HCT116 (cell line): ENCODE measurements around the gene ZNF446. TPM values are rescaled to one million over a fixed set of nuclear protein-coding genes. Genes with fewer than 3 reads are reported as not detected.

Experiments used
- ATAC-seq: fragments of 200-7000 bp; cut with Tn5 transposase; 2 replicates; pipeline ENCODE4 v1.9.1; 2020; ENCODE audit warnings: mild to moderate bottlenecking, moderate library complexity
- BruUV-seq: library from RNA; stranded (reverse); fragments of 400-500 nt; replicated peaks from 2 replicates; lab custom pipeline; 2021; lab: Mats Ljungman, UMichigan
- CTCF ChIA-PET: fragments of 300-600 bp; sonication (Branson Sonifier 250); formaldehyde crosslinking; loops from one replicate; lab custom pipeline; 2021; ENCODE audit warnings: antibody characterized with exemption; lab: Charles Lee
- POLR2A ChIA-PET: fragments of 300-600, 350-600 bp; sonication (Branson Sonifier 250); formaldehyde crosslinking; loops from one replicate; lab custom pipeline; 2021; ENCODE audit warnings: antibody characterized with exemption; lab: Charles Lee
- RAD21 ChIA-PET, 2 experiments: fragments of 300-600 bp; sonication (Branson Sonifier 250); formaldehyde crosslinking; loops; one replicate each; lab custom pipeline; 2023; ENCODE audit warnings: low total read pairs in 2 of 2; ENCODE audit not compliant: uncharacterized antibody in 2 of 2, unreplicated experiment in 2 of 2, low non-redundant PET in 1 of 2; lab: Charles Lee
- DNase-seq: peaks from one replicate; pipeline ENCODE4 v3.0.0-alpha.2; 2010; ENCODE audit warnings: low read depth, low spot score
- H2AFZ ChIP-seq: fragments of 200-600 bp; shearing (Covaris generic), sonication (generic); 2 replicates; pipeline ENCODE4 v1.6.1; 2017; ENCODE audit warnings: low read depth, mixed run types, mixed read lengths, antibody characterized with exemption, low read length; ENCODE audit not compliant: poor library complexity, severe bottlenecking
- H3K27ac ChIP-seq: 2 replicates; pipeline ENCODE4 v1.5.1; 2012; ENCODE audit warnings: low read depth, low read length
- H3K27me3 ChIP-seq: fragments of 200-600 bp; sonication (generic); 2 replicates; pipeline ENCODE4 v1.6.1; 2016; ENCODE audit warnings: mixed run types, low read length, mixed read lengths; ENCODE audit not compliant: insufficient read depth
- H3K36me3 ChIP-seq, 2 experiments: fragments of 200-500 bp in 1 of 2; fragments of 200-600 bp in 1 of 2; sonication (Bioruptor generic) in 1 of 2; sonication (generic) in 1 of 2; 2 replicates each; pipeline versions ENCODE4 v1.5.1 to v1.6.1; 2014 to 2016; ENCODE audit warnings: low read length in 2 of 2, inconsistent platforms in 1 of 2, mixed read lengths in 1 of 2, mixed run types in 1 of 2; ENCODE audit not compliant: insufficient read depth in 2 of 2, control insufficient read depth in 1 of 2
- H3K4me1 ChIP-seq, 2 experiments: fragments of 200-600 bp in 1 of 2; sonication (generic) in 1 of 2; 2 replicates each; pipeline versions ENCODE4 v1.5.1 to v1.6.1; 2012 to 2017; ENCODE audit warnings: low read length in 2 of 2, inconsistent platforms in 1 of 2, mild to moderate bottlenecking in 1 of 2, mixed read lengths in 1 of 2, mixed run types in 1 of 2, moderate library complexity in 1 of 2; ENCODE audit not compliant: insufficient read depth in 2 of 2, control insufficient read depth in 1 of 2
- H3K4me2 ChIP-seq: fragments of 200-600 bp; sonication (generic); 2 replicates; pipeline ENCODE4 v1.6.1; 2017; ENCODE audit warnings: mixed run types, low read length, mixed read lengths
- H3K4me3 ChIP-seq, 2 experiments: fragments of 200-600 bp in 1 of 2; sonication (generic) in 1 of 2; replicated peaks in 1 of 2; 2 replicates each; pipeline ENCODE4 v1.5.1; 2011 to 2016; ENCODE audit warnings: low read length in 2 of 2, control low read depth in 1 of 2, low read depth in 1 of 2, mild to moderate bottlenecking in 1 of 2, mixed read lengths in 1 of 2, mixed run types in 1 of 2
- H3K79me2 ChIP-seq: fragments of 200-600 bp; sonication (generic); 2 replicates; pipeline ENCODE4 v1.6.1; 2017; ENCODE audit warnings: mild to moderate bottlenecking, mixed run types, low read length, moderate library complexity, mixed read lengths; ENCODE audit not compliant: insufficient read depth
- H3K9ac ChIP-seq: fragments of 200-600 bp; sonication (generic); 2 replicates; pipeline ENCODE4 v1.6.1; 2016; ENCODE audit warnings: low read length, mixed read lengths
- H3K9me2 ChIP-seq: fragments of 200-600 bp; sonication (generic), shearing (Covaris generic); 2 replicates; pipeline ENCODE4 v1.6.1; 2017; ENCODE audit warnings: mixed run types, mild to moderate bottlenecking, moderate library complexity; ENCODE audit not compliant: insufficient read depth
- H3K9me3 ChIP-seq, 2 experiments: fragments of 200-500 bp in 1 of 2; fragments of 200-600 bp in 1 of 2; sonication (Bioruptor generic) in 1 of 2; sonication (generic) in 1 of 2; 2 replicates each; pipeline ENCODE4 v1.6.1; 2014 to 2017; ENCODE audit warnings: low read length in 2 of 2, mixed read lengths in 2 of 2, inconsistent platforms in 1 of 2, low read depth in 1 of 2, mild to moderate bottlenecking in 1 of 2, mixed run types in 1 of 2, moderate library complexity in 1 of 2; ENCODE audit not compliant: control insufficient read depth in 1 of 2, insufficient read depth in 1 of 2
- H4K20me1 ChIP-seq: fragments of 200-600 bp; sonication (generic), shearing (Covaris generic); 2 replicates; pipeline ENCODE4 v1.6.1; 2017; ENCODE audit warnings: mixed run types, mild to moderate bottlenecking, moderate library complexity; ENCODE audit not compliant: insufficient read depth
- ATF3 ChIP-seq: IDR thresholded peaks from 2 replicates; pipeline ENCODE4 v1.6.1; 2012
- CBX3 ChIP-seq: IDR thresholded peaks from 2 replicates; pipeline ENCODE4 v1.6.1; 2012; ENCODE audit warnings: low read depth
- CEBPB ChIP-seq: IDR thresholded peaks from 2 replicates; pipeline ENCODE4 v1.6.1; 2012; ENCODE audit warnings: low read depth
- CTCF ChIP-seq, 3 experiments: fragments of 200-600 bp in 1 of 3; sonication (generic) in 1 of 3; IDR thresholded peaks in 2 of 3; conservative IDR thresholded peaks in 1 of 3; 2 replicates each; pipeline ENCODE4 v1.5.1; 2012 to 2017; ENCODE audit warnings: low read depth in 2 of 3, low read length in 2 of 3, antibody characterized with exemption in 1 of 3, borderline replicate concordance in 1 of 3, control low read depth in 1 of 3, mild to moderate bottlenecking in 1 of 3, mixed read lengths in 1 of 3, mixed run types in 1 of 3, moderate library complexity in 1 of 3; ENCODE audit not compliant: insufficient read depth in 1 of 3
- EGR1 ChIP-seq: IDR thresholded peaks from 2 replicates; pipeline ENCODE4 v1.6.1; 2012; ENCODE audit warnings: low read depth
- ELF1 ChIP-seq: IDR thresholded peaks from 2 replicates; pipeline ENCODE4 v1.6.1; 2012; ENCODE audit warnings: low read depth, borderline replicate concordance
- EZH2 ChIP-seq: fragments of 200-600 bp; sonication (generic); IDR thresholded peaks from 2 replicates; pipeline ENCODE4 v1.6.1; 2017; ENCODE audit warnings: antibody characterized with exemption, mixed run types
- EZH2phosphoT487 ChIP-seq: fragments of 200-600 bp; IDR thresholded peaks from 2 replicates; pipeline ENCODE4 v1.6.1; 2018; ENCODE audit warnings: antibody characterized with exemption, borderline replicate concordance
- FOSL1 ChIP-seq: IDR thresholded peaks from 2 replicates; pipeline ENCODE4 v1.6.1; 2012; ENCODE audit warnings: low read depth
- JUND ChIP-seq: IDR thresholded peaks from 2 replicates; pipeline ENCODE4 v1.6.1; 2012
- POLR2AphosphoS5 ChIP-seq: IDR thresholded peaks from 2 replicates; pipeline ENCODE4 v1.6.1; 2011; ENCODE audit warnings: mild to moderate bottlenecking, low read depth, low read length, moderate library complexity
- RAD21 ChIP-seq: IDR thresholded peaks from 2 replicates; pipeline ENCODE4 v1.6.1; 2012; ENCODE audit warnings: low read depth, mild to moderate bottlenecking
- REST ChIP-seq: IDR thresholded peaks from 2 replicates; pipeline ENCODE4 v1.6.1; 2012; ENCODE audit warnings: low read depth
- SP1 ChIP-seq: IDR thresholded peaks from 2 replicates; pipeline ENCODE4 v1.6.1; 2012; ENCODE audit warnings: low read depth
- TCF7L2 ChIP-seq: IDR thresholded peaks from 2 replicates; pipeline ENCODE4 v1.7.0; 2011; ENCODE audit warnings: borderline replicate concordance, inconsistent platforms; ENCODE audit not compliant: insufficient read depth, insufficient read length; ENCODE audit errors: extremely low read depth
- YY1 ChIP-seq: IDR thresholded peaks from 2 replicates; pipeline ENCODE4 v1.6.1; 2011; ENCODE audit warnings: low read length, low read depth, moderate library complexity, mild to moderate bottlenecking; ENCODE audit not compliant: insufficient replicate concordance; ENCODE audit errors: extremely low read depth
- ZFX ChIP-seq: fragments of 450-650 bp; IDR thresholded peaks from 2 replicates; pipeline ENCODE4 v1.6.1; 2017
- ZNF274 ChIP-seq: fragments of 200-500 bp; sonication (Bioruptor generic); IDR thresholded peaks from 2 replicates; pipeline ENCODE4 v1.6.1; 2014; ENCODE audit warnings: mild to moderate bottlenecking, low read depth, low read length, inconsistent platforms
- intact Hi-C: fragments of 100-400 bp; cut with micrococcal nuclease; formaldehyde crosslinking; loops from 2 replicates; pipeline ENCODE4 v1.10.0; 2022
- total RNA-seq: library from RNA; stranded (reverse); gene quantifications from one replicate; pipeline ENCODE4 v1.2.1, GENCODE V29; 2021; ENCODE audit not compliant: unreplicated experiment
- TF ChIP-seq, protein P1 (sequence below): IDR thresholded peaks from 2 replicates; pipeline ENCODE4 v1.6.1; 2012
- TF ChIP-seq, protein P2 (sequence below): IDR thresholded peaks from 2 replicates; pipeline ENCODE4 v1.6.1; 2011; ENCODE audit warnings: mild to moderate bottlenecking, low read length, moderate library complexity; ENCODE audit not compliant: insufficient replicate concordance; ENCODE audit errors: extremely low read depth

Gene ZNF446
- total RNA-seq, 1 experiment from 2014 or later, result 6.5 TPM

DNA sequence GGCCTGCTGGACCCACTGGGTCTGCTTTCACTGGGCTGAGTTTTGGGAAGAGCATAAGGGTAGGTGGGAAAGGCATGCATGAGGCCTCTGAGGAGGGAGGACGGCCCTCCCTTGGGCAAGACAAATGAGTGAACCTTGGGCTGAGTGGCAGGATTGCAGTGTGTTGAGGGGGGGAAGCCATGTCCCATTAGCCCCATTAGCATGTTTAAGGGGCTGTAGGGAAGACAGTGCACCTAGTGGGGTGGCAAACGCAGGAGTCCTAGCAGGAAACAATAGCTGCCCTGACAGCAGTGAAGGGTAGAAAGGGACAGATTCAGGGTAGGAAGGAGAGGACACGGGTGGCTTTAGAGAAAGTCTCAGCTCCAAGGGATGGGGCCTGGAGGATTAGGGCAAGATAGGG lies 46.6 kb downstream of the ZNF446 start:
- Histone ChIP-seq H3K4me2 (no peak overlapping the region), H3K4me1 (peaks cover 12 to 26% of the 10 kb centered on the region in 2 experiments), H3K9ac (no peak overlapping the region), H3K9me2 (no peaks in the 10 kb centered on the region), H3K4me3 (no peak overlapping the region), H3K27ac (no peak overlapping the region; the same call in 1 of the 2 replicates), H2AFZ (no peak overlapping the region), H3K36me3 (no peaks in the 10 kb centered on the region), H3K27me3 (no peaks in the 10 kb centered on the region), H3K79me2 (peaks cover 12% of the 10 kb centered on the region), H4K20me1 (no peaks in the 10 kb centered on the region), H3K9me3 (no peaks in the 10 kb centered on the region)
- ChIA-PET POLR2A (interaction anchor here (3.8 kb wide), 1 partner anchor 21 kb away, joined by 31 read pairs; the partner anchor contains the start of gene TRIM28), RAD21 (no interaction called here), CTCF (interaction anchor here (1.6 kb wide), 1 partner anchor 9 kb away, joined by 6 read pairs; no protein-coding TSS in a partner anchor)
- ATAC-seq (no peak), DNase-seq (no peak)
- intact Hi-C loops, result no loop called here
- TF ChIP-seq JUND (no peak), EZH2phosphoT487 (no peak), CTCF (IDR thresholded peaks at IDR 0.05 in 2 of 3, conservative IDR thresholded peaks at IDR 0.05 in 1 of 3; ENCODE audit: borderline replicate concordance in 1 of 3, insufficient read depth in 1 of 3, low read depth in 2 of 3, low read length in 2 of 3) (no peak), YY1 (no peak), ATF3 (no peak), EZH2 (no peak), ZFX (no peak), CEBPB (no peak), CBX3 (no peak), FOSL1 (no peak), REST (no peak), ELF1 (no peak), ZNF274 (no peak), TCF7L2 (no peak), SP1 (no peak), POLR2AphosphoS5 (no peak), EGR1 (no peak), RAD21 (no peak)
- TF ChIP-seq, protein P1, sequence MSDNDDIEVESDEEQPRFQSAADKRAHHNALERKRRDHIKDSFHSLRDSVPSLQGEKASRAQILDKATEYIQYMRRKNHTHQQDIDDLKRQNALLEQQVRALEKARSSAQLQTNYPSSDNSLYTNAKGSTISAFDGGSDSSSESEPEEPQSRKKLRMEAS, result no peak
- TF ChIP-seq, protein P2, sequence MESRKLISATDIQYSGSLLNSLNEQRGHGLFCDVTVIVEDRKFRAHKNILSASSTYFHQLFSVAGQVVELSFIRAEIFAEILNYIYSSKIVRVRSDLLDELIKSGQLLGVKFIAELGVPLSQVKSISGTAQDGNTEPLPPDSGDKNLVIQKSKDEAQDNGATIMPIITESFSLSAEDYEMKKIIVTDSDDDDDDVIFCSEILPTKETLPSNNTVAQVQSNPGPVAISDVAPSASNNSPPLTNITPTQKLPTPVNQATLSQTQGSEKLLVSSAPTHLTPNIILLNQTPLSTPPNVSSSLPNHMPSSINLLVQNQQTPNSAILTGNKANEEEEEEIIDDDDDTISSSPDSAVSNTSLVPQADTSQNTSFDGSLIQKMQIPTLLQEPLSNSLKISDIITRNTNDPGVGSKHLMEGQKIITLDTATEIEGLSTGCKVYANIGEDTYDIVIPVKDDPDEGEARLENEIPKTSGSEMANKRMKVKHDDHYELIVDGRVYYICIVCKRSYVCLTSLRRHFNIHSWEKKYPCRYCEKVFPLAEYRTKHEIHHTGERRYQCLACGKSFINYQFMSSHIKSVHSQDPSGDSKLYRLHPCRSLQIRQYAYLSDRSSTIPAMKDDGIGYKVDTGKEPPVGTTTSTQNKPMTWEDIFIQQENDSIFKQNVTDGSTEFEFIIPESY, result no peak
- no TSS peak for BruUV-seq
